RWPE2 (cell line): ENCODE measurements around the gene ANO8.

Source experiments
- ATAC-seq: fragments of 200-7000 bp; cut with Tn5 transposase; 3 replicates; pipeline ENCODE4 v1.9.1; 2021; ENCODE audit warnings: low read depth
- DNase-seq: peaks from one replicate; pipeline ENCODE4 v3.0.0-alpha.2; 2020; ENCODE audit warnings: low spot score
- H3K27ac ChIP-seq: fragments of 450-650 bp; 2 replicates; pipeline ENCODE4 v1.5.1; 2017; ENCODE audit warnings: mild to moderate bottlenecking; ENCODE audit not compliant: poor library complexity, severe bottlenecking
- H3K27me3 ChIP-seq: fragments of 250-450 bp; sonication (Bioruptor Pico); 2 replicates; pipeline ENCODE4 v1.5.1; 2021; ENCODE audit warnings: mild to moderate bottlenecking, moderate library complexity; ENCODE audit not compliant: insufficient read depth, poor library complexity, severe bottlenecking
- H3K36me3 ChIP-seq: fragments of 250-450 bp; sonication (Bioruptor Pico); 2 replicates; pipeline ENCODE4 v1.5.1; 2020; ENCODE audit warnings: low read depth, mild to moderate bottlenecking, moderate library complexity
- H3K4me1 ChIP-seq: fragments of 250-450 bp; sonication (Bioruptor Pico); 2 replicates; pipeline ENCODE4 v1.5.1; 2021; ENCODE audit warnings: mild to moderate bottlenecking, moderate library complexity; ENCODE audit not compliant: insufficient read depth, poor library complexity, severe bottlenecking
- H3K4me3 ChIP-seq: fragments of 250-450 bp; sonication (Bioruptor Pico); 2 replicates; pipeline ENCODE4 v1.5.1; 2021; ENCODE audit warnings: mild to moderate bottlenecking, moderate library complexity; ENCODE audit not compliant: severe bottlenecking
- H3K9me3 ChIP-seq: fragments of 250-450 bp; sonication (Bioruptor Pico); 2 replicates; pipeline ENCODE4 v1.5.1; 2021; ENCODE audit warnings: mild to moderate bottlenecking, moderate library complexity; ENCODE audit not compliant: severe bottlenecking
- TF ChIP-seq, protein P1 (sequence below): fragments of 450-650 bp; IDR thresholded peaks from one replicate; pipeline ENCODE4 v1.5.1; 2017; ENCODE audit warnings: mild to moderate bottlenecking, moderate library complexity; ENCODE audit not compliant: poor library complexity, severe bottlenecking

ANO8 gene

DNA sequence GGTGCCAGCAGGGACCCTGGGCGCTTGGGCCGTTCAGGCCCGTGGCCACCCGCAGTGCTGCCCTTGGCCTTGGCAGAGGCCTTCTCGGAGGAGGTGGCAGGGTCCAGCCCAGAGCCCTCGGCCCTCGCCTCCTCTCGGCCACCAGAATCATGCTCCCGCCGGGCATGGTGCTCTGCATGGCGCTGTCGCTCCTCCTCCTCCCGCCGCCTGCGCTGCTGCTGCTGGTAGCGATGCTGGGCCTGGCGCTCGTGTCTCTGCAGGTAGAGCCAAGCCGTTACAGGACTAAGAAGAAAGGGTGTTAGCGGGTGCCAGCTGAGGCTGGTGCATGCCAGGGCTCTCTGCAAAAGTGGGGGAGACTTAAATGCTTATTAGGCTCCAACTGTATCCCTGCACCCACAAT is 9.5 kb downstream of the ANO8 start:
- no peak for DNase-seq
- Histone ChIP-seq H3K27me3 (no peaks in the 10 kb centered on the region), H3K9me3 (no peaks in the 10 kb centered on the region), H3K4me1 (peaks cover 13% of the 10 kb centered on the region), H3K36me3 (peaks cover 15% of the 10 kb centered on the region), H3K4me3 (no peak overlapping the region), H3K27ac (peak overlapping the region; percentile 52)
- TF ChIP-seq, protein P1, sequence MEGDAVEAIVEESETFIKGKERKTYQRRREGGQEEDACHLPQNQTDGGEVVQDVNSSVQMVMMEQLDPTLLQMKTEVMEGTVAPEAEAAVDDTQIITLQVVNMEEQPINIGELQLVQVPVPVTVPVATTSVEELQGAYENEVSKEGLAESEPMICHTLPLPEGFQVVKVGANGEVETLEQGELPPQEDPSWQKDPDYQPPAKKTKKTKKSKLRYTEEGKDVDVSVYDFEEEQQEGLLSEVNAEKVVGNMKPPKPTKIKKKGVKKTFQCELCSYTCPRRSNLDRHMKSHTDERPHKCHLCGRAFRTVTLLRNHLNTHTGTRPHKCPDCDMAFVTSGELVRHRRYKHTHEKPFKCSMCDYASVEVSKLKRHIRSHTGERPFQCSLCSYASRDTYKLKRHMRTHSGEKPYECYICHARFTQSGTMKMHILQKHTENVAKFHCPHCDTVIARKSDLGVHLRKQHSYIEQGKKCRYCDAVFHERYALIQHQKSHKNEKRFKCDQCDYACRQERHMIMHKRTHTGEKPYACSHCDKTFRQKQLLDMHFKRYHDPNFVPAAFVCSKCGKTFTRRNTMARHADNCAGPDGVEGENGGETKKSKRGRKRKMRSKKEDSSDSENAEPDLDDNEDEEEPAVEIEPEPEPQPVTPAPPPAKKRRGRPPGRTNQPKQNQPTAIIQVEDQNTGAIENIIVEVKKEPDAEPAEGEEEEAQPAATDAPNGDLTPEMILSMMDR: no peak
- ATAC-seq: no peak

DNA sequence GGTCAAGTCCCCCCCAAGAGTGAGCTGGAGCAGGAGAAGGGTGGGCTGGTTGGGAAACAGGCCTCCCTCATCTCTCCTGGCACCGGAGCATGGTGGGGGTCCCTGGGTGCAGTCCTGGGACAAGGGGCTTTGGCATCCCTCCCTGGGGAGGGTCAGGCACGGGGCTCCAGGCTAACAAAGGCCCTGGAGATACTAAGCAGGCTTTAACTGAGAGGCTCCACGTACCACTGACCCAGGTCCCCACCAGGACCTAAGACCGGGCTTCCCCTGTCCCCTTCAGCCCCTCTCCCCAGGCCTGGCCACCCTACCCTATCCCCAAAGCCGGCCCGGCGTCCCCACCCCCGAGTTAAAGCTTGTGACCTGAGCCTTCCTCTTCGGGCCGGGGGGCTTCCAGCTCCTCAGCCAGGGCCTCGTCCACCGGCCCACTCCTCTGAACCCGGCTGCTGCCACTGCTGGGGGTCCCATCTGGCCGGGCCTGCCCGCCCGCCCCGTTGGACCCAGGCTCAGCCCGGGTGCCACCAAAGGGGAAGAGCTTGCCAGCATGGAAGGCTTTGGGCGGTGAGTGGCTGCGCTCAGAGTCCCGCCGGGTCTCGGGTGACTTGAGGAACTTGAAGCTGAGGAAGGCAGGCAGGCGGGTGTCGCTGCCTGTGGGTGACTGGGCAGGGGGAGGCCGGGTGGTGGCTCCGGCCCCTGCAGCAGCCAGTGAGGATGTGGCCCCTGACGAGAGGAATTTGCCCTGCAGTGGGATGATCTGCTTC is 10.1 kb downstream of the ANO8 start:
- H3K27me3 ChIP-seq: no peaks in the 10 kb centered on the region
- no peaks in the 10 kb centered on the region for H3K9me3 ChIP-seq
- peaks cover 13% of the 10 kb centered on the region for H3K4me1 ChIP-seq
- H3K4me3 ChIP-seq: no peak overlapping the region
- TF ChIP-seq, protein P1: no peak
- H3K36me3 ChIP-seq: peaks cover 19% of the 10 kb centered on the region
- H3K27ac ChIP-seq: no peak overlapping the region
- DNase-seq (no peak), ATAC-seq (no peak)

DNA sequence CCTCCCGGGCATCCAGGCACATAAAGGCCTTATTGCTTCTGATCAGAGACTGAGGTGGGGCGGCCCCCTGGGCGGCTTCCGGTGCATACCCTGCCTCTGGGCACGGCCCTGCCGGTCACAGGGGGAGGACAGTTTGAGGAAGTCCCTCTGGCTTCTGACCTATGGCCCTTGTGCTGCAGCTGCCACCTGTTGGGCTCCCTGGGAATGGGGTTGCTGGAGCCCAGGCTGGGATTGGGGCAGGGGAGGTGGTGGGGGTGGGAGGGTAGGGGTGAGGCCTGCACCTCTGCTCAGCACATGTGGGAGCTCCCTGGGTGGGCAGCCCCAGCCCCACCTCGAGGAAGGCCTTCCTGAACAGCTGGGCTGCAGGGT is 10.7 kb downstream of the ANO8 start:
- H3K9me3 ChIP-seq: no peaks in the 10 kb centered on the region
- DNase-seq (no peak), ATAC-seq (no peak)
- H3K27me3 ChIP-seq: no peaks in the 10 kb centered on the region
- H3K4me3 ChIP-seq: no peak overlapping the region
- H3K27ac ChIP-seq: no peak overlapping the region
- peaks cover 20% of the 10 kb centered on the region for H3K36me3 ChIP-seq
- H3K4me1 ChIP-seq: peaks cover 13% of the 10 kb centered on the region
- TF ChIP-seq, protein P1: no peak

DNA sequence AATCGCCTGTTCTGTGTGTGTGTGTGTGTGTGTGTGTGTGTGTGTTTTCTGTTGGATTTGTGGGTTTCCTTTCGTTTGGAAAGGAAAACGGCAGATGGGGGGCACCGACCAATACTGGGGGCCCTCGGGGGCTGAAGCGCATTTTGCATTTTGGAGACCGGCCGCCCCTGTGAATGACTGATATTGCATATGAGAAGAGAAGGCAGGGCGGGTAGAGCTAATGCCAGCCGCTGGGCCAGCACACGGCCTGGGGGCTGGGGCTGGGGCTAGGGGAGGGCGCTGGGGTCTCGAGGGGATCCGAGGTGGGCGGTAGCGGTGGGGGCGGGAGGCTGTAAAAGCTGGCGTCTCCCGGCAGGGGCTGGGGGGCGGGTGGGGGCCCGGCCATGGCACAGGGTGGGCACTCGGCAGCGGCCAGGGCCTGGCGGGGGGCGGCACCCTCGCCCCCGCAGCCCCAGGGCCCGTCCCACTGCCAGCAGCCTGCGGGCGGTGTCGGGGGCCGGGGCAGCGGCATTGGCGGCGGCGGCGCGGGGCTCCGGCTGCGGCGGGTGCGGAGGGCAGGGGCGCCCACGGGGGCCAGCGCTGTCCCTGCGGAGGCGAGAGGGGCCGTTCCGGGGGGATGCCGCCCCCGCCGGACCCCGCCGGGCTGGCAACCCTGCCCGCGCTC is 11.2 kb downstream of the ANO8 start:
- H3K4me1 ChIP-seq: peaks cover 13% of the 10 kb centered on the region
- H3K36me3 ChIP-seq: peaks cover 25% of the 10 kb centered on the region
- DNase-seq (no peak), ATAC-seq (no peak)
- H3K27ac ChIP-seq: no peak overlapping the region
- H3K9me3 ChIP-seq: no peaks in the 10 kb centered on the region
- H3K4me3 ChIP-seq: no peak overlapping the region
- H3K27me3 ChIP-seq: no peaks in the 10 kb centered on the region
- TF ChIP-seq, protein P1: no peak

DNA sequence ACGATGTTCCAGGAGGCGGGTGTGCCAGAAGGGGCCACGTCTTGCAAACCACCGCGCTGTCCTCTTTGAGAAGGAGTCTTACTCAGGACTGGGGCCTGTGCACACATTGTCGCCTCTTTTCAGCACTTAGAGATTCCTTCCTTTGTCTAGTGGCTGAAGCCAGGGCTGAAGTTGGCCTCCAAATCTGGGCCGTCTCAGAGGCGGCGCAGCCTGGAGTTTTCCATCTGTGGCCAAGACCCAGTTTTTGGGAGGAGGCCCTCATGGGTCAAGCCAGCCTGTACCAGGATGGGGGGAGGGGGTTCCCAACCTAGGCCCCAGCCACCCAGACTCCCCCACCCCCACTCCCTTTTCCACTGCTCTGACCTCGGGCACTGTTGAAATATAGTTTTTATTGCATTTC is 11.8 kb downstream of the ANO8 start:
- TF ChIP-seq, protein P1: no peak
- no peaks in the 10 kb centered on the region for H3K27me3 ChIP-seq
- H3K4me3 ChIP-seq: no peak overlapping the region
- ATAC-seq: no peak
- no peak for DNase-seq
- H3K9me3 ChIP-seq: no peaks in the 10 kb centered on the region
- H3K27ac ChIP-seq: no peak overlapping the region
- peaks cover 31% of the 10 kb centered on the region for H3K36me3 ChIP-seq
- peaks cover 15% of the 10 kb centered on the region for H3K4me1 ChIP-seq
